ENCODE data around the gene SELENOF. TPM values are rescaled to one million over a fixed set of nuclear protein-coding genes. Genes with fewer than 3 reads are reported as not detected.

Gene SELENOF
- total RNA-seq, 1 donor from 2014 or later = 148 TPM

DNA sequence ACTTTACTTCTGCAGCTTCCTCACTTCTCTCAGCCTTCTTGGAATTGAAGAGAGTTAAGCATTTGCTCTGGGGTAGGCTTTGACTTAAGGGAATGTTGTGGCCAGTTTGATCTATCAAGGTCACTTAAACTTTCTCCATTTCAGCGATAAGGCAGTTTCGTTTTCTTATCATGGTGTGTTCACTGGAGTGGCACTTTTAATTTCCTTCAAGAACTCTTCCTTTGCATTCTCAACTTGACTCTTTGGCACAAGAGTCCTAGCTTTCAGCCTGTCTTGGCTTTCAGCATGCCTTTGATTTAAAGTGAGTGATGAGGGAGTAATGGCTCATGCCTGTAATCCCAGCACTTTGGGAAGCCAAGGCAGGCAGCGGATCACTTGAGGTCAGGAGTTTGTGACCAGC lies 39.2 kb upstream of the SELENOF start:
- no peak for DNase-seq (ENCODE audit: extremely low spot score, unreplicated experiment)
- Mint-ChIP-seq H3K27me3 (no peaks in the 10 kb centered on the region), H3K9me3 (no peaks in the 10 kb centered on the region), H3K4me3 (no peak overlapping the region), H3K4me1 (ENCODE audit: unreplicated experiment) (peaks cover 16% of the 10 kb centered on the region), H3K27ac (no peak overlapping the region), H3K36me3 (peaks cover 2% of the 10 kb centered on the region)
- TF ChIP-seq, protein P1, sequence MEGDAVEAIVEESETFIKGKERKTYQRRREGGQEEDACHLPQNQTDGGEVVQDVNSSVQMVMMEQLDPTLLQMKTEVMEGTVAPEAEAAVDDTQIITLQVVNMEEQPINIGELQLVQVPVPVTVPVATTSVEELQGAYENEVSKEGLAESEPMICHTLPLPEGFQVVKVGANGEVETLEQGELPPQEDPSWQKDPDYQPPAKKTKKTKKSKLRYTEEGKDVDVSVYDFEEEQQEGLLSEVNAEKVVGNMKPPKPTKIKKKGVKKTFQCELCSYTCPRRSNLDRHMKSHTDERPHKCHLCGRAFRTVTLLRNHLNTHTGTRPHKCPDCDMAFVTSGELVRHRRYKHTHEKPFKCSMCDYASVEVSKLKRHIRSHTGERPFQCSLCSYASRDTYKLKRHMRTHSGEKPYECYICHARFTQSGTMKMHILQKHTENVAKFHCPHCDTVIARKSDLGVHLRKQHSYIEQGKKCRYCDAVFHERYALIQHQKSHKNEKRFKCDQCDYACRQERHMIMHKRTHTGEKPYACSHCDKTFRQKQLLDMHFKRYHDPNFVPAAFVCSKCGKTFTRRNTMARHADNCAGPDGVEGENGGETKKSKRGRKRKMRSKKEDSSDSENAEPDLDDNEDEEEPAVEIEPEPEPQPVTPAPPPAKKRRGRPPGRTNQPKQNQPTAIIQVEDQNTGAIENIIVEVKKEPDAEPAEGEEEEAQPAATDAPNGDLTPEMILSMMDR (conservative IDR thresholded peaks at IDR 0.05) = no peak

DNA sequence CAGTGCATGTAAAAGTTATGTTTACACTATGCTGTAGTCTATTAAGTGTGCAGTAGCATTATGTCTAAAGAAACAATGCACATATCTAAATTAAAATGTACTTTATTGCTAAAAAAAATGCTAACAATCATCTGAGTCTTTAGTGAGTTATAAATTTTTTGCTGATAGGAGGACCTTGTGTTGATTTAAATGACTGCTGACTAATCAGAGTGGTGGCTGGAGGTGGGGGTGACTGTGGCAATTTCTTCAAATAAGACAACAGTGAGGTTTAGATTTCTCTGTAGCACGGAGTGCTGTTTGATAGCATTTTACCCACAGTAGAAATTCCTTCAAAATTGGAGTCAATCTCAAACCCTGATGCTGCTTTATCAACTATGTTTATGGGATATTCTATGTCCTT lies 37.5 kb upstream of the SELENOF start:
- H3K36me3 Mint-ChIP-seq = no peaks in the 10 kb centered on the region
- no peak overlapping the region for H3K4me3 Mint-ChIP-seq
- TF ChIP-seq, protein P1 (conservative IDR thresholded peaks at IDR 0.05) = no peak
- H3K27me3 Mint-ChIP-seq = no peaks in the 10 kb centered on the region
- H3K27ac Mint-ChIP-seq = no peak overlapping the region
- no peaks in the 10 kb centered on the region for H3K9me3 Mint-ChIP-seq
- no peak for DNase-seq (ENCODE audit: extremely low spot score, unreplicated experiment)
- peaks cover 16% of the 10 kb centered on the region for H3K4me1 Mint-ChIP-seq (ENCODE audit: unreplicated experiment)

DNA sequence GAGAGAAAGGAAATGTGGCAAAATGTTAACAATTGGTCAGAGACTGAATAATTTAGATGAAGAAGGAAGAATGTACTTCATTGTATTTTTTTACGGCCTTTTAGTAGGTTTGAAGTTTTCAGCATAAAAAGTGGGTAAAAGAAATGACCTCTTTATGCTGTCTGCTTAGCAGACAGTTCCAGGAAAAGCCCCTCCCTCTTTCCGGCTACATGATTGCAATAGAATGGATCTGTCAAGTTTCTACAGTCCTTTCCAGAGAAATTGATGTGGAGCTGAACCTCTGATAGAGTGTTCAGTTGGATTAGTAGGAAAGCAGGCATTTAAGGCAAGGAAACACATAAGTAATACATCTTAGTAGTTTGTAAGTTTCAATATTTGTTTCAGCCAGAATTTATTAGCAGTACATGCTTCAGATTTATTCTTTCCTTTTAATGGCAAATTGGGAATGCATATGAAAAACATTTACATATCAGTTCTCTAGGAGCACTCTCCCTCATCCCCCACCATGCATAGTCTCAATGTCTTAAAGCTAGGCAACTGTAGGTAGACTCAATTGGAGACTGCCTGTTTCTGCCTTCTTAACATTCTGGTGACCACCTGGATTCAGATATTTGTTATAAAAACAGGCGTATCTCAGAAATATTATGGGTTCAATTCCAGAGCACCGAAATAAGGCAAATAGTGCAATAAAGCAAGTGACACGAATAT lies 36.9 kb upstream of the SELENOF start:
- no peak overlapping the region for H3K4me3 Mint-ChIP-seq
- peaks cover 16% of the 10 kb centered on the region for H3K4me1 Mint-ChIP-seq (ENCODE audit: unreplicated experiment)
- no peaks in the 10 kb centered on the region for H3K9me3 Mint-ChIP-seq
- no peak for DNase-seq (ENCODE audit: extremely low spot score, unreplicated experiment)
- TF ChIP-seq, protein P1 (conservative IDR thresholded peaks at IDR 0.05) = no peak
- H3K27ac Mint-ChIP-seq = no peak overlapping the region
- H3K27me3 Mint-ChIP-seq = no peaks in the 10 kb centered on the region
- H3K36me3 Mint-ChIP-seq = no peaks in the 10 kb centered on the region

DNA sequence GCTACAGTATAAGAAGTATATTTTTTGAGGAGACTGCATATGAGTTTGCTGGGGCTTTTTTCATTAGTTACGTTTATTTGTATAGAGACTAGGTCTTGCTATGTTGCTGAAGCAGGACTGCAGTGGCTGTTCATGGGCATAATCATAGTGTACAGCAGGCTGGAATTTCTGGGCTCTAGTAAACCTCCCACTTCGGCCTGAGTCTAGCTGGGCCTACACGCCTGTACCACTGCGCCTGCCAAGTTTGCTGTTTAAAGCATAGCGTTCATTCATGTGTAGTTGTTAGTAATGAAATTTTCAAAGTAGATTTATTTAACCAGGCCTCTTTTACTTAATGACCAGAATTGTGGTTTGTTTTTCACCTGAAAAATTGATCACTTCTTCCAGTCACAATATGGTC lies 34.3 kb upstream of the SELENOF start:
- H3K9me3 Mint-ChIP-seq = no peaks in the 10 kb centered on the region
- H3K4me3 Mint-ChIP-seq = no peak overlapping the region
- DNase-seq (ENCODE audit: extremely low spot score, unreplicated experiment) = no peak
- H3K4me1 Mint-ChIP-seq (ENCODE audit: unreplicated experiment) = peaks cover 15% of the 10 kb centered on the region
- TF ChIP-seq, protein P1 (conservative IDR thresholded peaks at IDR 0.05) = no peak
- no peaks in the 10 kb centered on the region for H3K27me3 Mint-ChIP-seq
- no peak overlapping the region for H3K27ac Mint-ChIP-seq
- H3K36me3 Mint-ChIP-seq = no peaks in the 10 kb centered on the region

DNA sequence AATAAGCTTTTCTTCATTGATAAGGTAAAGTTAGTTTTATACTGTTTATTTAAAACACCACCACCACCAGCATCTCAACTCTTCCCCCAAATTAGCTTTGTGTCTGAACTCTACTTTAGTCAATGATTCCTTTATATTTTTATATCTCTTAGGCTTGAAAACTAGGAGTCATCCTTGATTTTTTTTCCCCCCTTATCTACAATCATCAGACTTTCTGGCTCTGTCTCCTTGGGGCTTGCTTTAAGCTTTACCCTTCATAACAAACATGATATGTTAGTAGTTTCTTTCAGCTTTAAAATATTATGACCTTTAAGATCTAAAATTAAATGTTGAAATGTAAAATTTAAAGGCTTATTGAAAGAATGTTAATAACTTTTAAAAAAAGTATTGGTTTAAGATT lies 28.8 kb upstream of the SELENOF start:
- H3K4me1 Mint-ChIP-seq (ENCODE audit: unreplicated experiment) = peaks cover 17% of the 10 kb centered on the region
- TF ChIP-seq, protein P1 (conservative IDR thresholded peaks at IDR 0.05) = no peak
- no peak overlapping the region for H3K4me3 Mint-ChIP-seq
- H3K27me3 Mint-ChIP-seq = no peaks in the 10 kb centered on the region
- DNase-seq (ENCODE audit: extremely low spot score, unreplicated experiment) = no peak
- H3K27ac Mint-ChIP-seq = no peak overlapping the region
- no peaks in the 10 kb centered on the region for H3K36me3 Mint-ChIP-seq
- H3K9me3 Mint-ChIP-seq = no peaks in the 10 kb centered on the region

Data from type B pancreatic cell (in vitro differentiated cells).